ENCODE results near the gene CUL9.

DNA sequence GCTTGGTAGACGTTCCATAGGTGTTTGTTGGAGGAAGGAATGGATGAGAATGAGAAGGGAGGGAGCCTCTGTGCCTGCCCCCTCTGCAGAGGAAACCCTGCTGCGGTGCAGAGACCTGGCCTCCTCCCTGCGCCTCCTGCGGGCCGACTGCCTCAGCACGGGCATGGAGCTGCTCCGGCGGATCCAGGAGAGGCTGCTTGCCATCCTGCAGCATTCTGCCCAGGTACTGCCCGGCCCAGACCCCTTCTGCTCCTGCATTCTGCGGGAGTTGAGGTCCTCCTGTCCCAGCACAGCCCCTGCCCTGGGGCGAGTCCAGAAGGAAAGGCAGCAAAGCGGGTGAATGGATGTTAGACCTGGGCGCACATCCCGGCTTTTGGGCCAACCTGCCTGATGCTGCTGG, 41.2 kb downstream of the CUL9 start:
- TF ChIP-seq, protein P1, sequence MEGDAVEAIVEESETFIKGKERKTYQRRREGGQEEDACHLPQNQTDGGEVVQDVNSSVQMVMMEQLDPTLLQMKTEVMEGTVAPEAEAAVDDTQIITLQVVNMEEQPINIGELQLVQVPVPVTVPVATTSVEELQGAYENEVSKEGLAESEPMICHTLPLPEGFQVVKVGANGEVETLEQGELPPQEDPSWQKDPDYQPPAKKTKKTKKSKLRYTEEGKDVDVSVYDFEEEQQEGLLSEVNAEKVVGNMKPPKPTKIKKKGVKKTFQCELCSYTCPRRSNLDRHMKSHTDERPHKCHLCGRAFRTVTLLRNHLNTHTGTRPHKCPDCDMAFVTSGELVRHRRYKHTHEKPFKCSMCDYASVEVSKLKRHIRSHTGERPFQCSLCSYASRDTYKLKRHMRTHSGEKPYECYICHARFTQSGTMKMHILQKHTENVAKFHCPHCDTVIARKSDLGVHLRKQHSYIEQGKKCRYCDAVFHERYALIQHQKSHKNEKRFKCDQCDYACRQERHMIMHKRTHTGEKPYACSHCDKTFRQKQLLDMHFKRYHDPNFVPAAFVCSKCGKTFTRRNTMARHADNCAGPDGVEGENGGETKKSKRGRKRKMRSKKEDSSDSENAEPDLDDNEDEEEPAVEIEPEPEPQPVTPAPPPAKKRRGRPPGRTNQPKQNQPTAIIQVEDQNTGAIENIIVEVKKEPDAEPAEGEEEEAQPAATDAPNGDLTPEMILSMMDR (IDR thresholded peaks at IDR 0.05): no peak
- TF ChIP-seq POLR2A (IDR thresholded peaks at IDR 0.05): no peak

All from esophagus squamous epithelium (tissue), 4 donors.